Measurements from ENCODE around the gene COP1. TPM values are rescaled to one million over a fixed set of nuclear protein-coding genes. Genes with fewer than 3 reads are reported as not detected.
A peak's percentile ranks its signal among the peaks of the same experiment; 100 is the strongest.
"Not testable (repeated sequence)": the region's sequence is repeated elsewhere in the genome, so short reads cannot be mapped to it uniquely, and the experiment has no call there.

Gene COP1
- total RNA-seq, 1 donor from 2014 or later = 66.2 TPM

- DNase-seq (ENCODE audit: low read depth) = no peak
Measured at GRCh38 chr1:176134666-176135065, 72.4 kb downstream of the COP1 start.

- no peak for DNase-seq (ENCODE audit: low read depth)
Measured at GRCh38 chr1:176122282-176122681, 84.8 kb downstream of the COP1 start.

- DNase-seq (ENCODE audit: low read depth) = peak; percentile 23
Measured at GRCh38 chr1:176119549-176119948, 87.5 kb downstream of the COP1 start.

- no peak for DNase-seq (ENCODE audit: low read depth)
Measured at GRCh38 chr1:176118985-176119384, 88.1 kb downstream of the COP1 start.

GRCh38 chr1:176111835-176112234 lies 95.3 kb downstream of the COP1 start:
- DNase-seq (ENCODE audit: low read depth) = no peak

DNA sequence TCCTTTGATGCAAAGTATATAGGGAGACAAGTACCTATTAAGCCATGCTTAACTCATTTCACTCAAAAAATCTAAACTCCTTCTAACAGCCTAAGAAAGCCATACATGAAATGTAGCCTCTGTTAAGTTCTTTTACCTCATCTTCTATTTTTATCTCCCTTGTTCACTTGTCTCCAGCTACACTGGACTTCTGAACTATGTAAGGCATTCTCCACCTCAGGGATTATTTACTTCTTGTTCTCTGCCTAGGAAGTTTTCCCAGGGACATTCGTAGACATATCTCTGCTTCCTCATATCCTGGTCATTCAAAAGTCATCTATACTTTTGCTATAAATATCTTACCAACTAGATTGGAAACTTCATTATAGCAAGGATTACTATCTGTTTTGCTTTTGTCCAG lies 96.9 kb downstream of the COP1 start:
- no peak for DNase-seq (ENCODE audit: low read depth)

GRCh38 chr1:176102768-176103350 lies 104.2 kb downstream of the COP1 start:
- DNase-seq (ENCODE audit: low read depth) = no peak

DNA sequence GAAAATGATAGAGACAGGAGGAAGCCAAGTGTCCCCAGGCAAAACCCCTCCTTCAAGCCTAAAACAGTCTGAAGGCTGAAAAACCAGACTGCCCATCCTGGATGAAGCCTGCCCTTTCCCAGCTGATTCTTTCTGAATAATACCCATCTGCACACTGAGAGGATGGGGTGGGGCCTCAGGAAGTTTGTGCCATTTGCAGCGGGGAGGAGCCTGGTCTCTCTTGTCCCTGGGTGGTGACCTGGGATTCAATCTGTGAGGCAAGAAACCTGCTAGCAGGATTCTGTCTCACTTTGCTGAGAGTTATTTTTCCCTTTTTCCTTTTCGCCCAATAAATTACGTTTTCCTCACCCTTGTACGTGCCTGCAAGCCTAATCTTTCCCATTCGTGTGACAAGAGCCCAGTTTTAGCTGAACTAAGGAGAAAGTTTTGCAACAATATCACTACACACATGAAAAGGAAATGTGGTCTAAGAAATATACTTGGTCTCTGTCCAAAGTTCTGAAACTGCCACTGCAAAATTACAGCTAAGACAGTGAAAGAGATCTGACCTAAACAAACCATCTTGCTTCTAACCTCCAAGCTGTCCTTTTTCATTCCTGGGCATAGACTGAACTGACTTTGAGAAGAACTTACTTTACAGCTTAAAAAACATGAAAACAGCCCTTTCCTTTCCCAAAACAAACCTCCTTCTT lies 105.0 kb downstream of the COP1 start:
- DNase-seq (ENCODE audit: low read depth) = peak; percentile 11

DNA sequence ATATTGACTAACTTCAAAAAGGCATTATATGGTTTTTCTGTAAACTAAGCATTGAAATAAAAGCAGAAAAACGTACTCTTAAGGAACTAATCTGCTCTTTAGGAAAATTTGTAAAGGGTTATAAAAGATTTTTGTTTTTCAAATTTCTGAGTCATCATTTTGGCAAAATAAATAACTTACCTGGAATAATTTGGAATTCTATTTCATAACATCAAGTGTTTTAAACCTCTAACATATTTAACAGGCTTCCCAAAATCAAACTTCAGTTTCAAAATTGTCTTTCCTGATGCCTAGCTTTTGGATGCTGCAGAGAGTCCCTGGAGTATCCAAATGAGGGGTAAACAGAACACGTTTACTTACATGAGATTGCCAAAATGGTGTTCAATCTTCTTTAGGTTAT lies 108.5 kb downstream of the COP1 start:
- no peak for DNase-seq (ENCODE audit: low read depth)

GRCh38 chr1:176096015-176096414 lies 111.1 kb downstream of the COP1 start:
- no peak for DNase-seq (ENCODE audit: low read depth)

DNA sequence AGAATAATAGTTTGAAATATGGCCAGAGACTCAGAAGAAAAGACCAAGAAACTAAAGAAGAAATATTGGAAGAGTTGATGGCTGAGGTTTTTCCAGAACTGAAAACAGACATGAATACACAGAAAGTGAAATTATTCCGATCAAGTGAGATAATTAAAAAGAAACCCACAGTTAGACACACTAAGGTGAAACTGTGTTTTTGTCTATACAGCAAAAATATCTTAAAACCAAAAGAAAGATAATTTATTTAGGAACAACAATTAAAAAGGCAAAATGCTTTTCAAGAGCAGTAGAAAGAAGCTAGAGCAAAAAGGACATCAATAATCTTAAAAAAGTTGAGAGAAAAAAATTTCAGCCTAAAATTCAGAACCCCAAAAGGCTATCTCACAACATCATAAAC lies 116.3 kb downstream of the COP1 start:
- DNase-seq (ENCODE audit: low read depth) = no peak

- not testable (repeated sequence) for DNase-seq (ENCODE audit: low read depth)
Measured at GRCh38 chr1:176087746-176088145, 119.3 kb downstream of the COP1 start.

GRCh38 chr1:176073524-176074157 lies 133.4 kb downstream of the COP1 start:
- peak; percentile 70 for DNase-seq (ENCODE audit: low read depth)

DNA sequence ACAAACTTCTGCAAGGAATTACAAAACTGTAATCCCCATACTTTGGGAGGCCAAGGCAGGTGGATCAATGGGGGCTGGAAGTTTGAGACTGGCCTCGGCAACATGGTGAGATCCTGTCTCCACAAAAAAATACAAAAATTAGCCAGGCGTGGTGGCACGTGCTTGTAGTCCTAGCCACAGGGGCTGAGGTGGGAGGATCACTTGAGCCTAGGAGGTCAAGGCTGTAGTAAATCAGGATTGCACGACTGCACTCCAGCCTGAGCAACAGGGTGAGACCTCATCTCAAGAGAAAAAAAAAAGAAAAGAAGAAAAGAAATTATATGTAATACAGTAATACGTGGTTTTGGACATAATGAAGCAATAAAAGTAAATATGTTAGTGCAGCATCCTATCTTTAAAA lies 138.2 kb downstream of the COP1 start:
- no peak for DNase-seq (ENCODE audit: low read depth)

DNA sequence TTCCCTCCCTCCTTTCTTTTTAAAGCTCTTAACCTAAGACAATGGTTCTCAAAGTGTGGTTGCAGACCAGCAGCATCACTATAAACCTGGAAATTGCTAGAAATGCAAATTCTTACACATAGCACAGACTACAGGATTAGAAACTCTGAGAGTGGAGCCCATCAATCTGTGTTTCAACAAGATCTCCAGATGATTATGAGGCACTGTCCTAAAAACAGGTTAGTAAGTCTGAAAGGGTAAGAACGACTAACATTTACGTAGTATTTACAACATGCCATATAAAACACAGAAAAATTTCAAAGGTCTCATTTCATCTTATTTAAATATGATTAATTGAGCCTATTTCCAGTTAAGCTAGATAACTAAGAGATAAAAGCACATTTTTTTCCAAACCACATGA lies 138.8 kb downstream of the COP1 start:
- no peak for DNase-seq (ENCODE audit: low read depth)

GRCh38 chr1:176066709-176067108 lies 140.4 kb downstream of the COP1 start:
- no peak for DNase-seq (ENCODE audit: low read depth)

GRCh38 chr1:176058686-176059085 lies 148.4 kb downstream of the COP1 start:
- DNase-seq (ENCODE audit: low read depth) = no peak

DNA sequence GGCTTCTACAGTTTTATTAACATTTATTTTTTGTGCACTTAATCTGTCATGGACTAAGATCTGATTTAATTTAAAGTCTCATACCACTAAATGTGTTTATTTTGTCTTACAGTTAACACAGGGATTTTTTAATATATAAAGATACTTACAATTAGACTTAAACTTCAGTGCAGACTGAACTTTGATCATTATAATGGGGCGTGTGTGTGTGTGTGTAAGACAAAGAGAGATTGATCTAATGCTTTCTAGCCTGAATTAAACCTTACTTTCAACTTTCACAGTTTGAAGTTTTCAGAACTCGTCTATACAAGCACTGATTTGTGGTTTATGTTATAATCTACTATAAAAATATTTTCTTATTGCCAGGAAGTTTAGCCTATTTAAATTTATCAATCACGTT lies 150.8 kb downstream of the COP1 start:
- no peak for DNase-seq (ENCODE audit: low read depth)

DNA sequence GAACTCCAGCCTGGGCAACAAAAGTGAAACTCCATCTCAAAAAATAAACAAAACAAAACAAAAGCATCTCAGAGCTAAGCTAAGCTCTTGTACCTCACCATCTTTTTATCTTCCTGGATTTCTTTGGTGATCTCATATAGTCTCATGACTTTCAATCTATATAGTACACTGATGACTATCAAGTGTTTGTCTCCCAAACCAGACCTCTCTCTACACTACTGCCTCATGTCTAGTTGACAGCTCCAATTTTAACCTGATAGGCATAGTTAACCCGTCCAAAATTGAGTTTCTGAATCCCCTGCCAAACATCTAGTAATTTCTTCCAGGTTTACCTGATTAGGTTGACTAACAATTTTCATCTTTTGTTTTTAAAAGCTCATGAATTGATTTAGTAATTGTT lies 151.7 kb downstream of the COP1 start:
- DNase-seq (ENCODE audit: low read depth) = no peak

DNA sequence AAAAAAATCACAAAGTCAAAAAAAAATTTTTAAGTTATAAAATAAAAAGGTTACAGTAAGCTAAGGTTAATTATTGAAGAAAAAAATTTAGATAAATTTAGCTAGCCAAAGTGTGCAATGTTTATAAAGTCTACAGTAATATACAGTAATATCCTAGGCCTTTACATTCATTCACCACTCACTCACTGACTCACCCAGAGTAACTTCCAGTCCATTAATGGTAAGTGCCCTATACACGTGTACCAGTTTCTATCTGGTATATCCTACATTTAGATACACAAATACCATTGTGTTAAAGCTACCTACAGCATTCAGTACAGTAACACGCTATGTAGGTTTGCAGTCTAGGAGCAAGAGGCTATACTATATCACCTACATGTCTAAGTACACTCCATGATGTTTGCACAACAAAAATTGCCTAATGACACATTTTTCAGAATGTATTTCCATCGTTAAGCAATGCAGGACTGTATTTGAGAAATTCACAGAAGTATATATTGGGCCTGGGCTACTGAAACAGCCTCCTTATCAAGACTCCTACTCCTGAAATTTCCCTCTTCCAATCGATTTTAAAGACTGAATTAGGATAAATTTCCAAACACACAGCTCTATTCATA lies 155.1 kb downstream of the COP1 start:
- no peak for DNase-seq (ENCODE audit: low read depth)

- no peak for DNase-seq (ENCODE audit: low read depth)
Measured at GRCh38 chr1:176051402-176051801, 155.7 kb downstream of the COP1 start.

DNA sequence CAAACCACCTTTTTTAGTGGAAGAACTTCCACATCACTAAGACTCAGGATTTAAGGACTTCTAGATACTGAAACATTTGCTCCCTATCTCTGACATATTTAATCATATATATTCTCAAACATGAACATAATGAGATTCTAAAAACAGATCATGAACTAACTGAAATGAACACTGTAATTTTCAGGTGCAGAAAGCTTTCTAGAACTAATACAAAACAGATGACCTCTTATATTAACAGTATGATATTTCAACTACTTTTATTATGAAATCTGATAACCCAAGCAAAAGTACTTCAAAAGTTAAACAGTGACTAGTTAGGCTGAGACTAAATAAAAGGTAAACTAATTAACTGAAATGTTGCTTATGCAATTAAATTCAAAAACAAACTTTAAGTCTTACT lies 157.5 kb downstream of the COP1 start:
- no peak for DNase-seq (ENCODE audit: low read depth)

GRCh38 chr1:176046926-176047325 lies 160.2 kb downstream of the COP1 start:
- DNase-seq (ENCODE audit: low read depth) = no peak
